Keratinocyte (primary cell): ENCODE data around the gene CHD2. TPM values are rescaled to one million over a fixed set of nuclear protein-coding genes. Genes with fewer than 3 reads are reported as not detected.

ENCODE experiments used
- DNase-seq: peaks from one replicate; pipeline ENCODE4 v3.0.0-alpha.2; 2011; ENCODE audit warnings: low read depth, missing footprints, low spot score
- FAIRE-seq: peaks from 2 replicates; lab custom pipeline; 2011; peaks lifted over from hg19 to GRCh38; lab: Jason Lieb, UNC
- H2AFZ ChIP-seq: 2 replicates; pipeline ENCODE4 v1.6.0; 2012; ENCODE audit warnings: low read length, control low read depth, inconsistent platforms; ENCODE audit not compliant: control insufficient read depth
- H3K27ac ChIP-seq: 2 replicates; pipeline ENCODE4 v1.5.1; 2011; ENCODE audit warnings: low read length; ENCODE audit not compliant: control insufficient read depth, insufficient read depth
- H3K27me3 ChIP-seq: 3 replicates; pipeline ENCODE4 v1.6.0; 2011; ENCODE audit warnings: low read length; ENCODE audit not compliant: control insufficient read depth, insufficient read depth; ENCODE audit errors: extremely low read depth
- H3K36me3 ChIP-seq, 2 experiments: 2 replicates in 1 of 2; 3 replicates in 1 of 2; pipeline ENCODE4 v1.5.1; 2011; ENCODE audit warnings: low read length in 2 of 2, mild to moderate bottlenecking in 1 of 2; ENCODE audit not compliant: control insufficient read depth in 2 of 2, insufficient read depth in 2 of 2; ENCODE audit errors: extremely low read depth in 1 of 2
- H3K4me1 ChIP-seq: 3 replicates; pipeline ENCODE4 v1.5.1; 2011; ENCODE audit warnings: low read length; ENCODE audit not compliant: control insufficient read depth, insufficient read depth; ENCODE audit errors: extremely low read depth
- H3K4me2 ChIP-seq: 3 replicates; pipeline ENCODE4 v1.6.0; 2011; ENCODE audit warnings: low read depth, low read length; ENCODE audit not compliant: control insufficient read depth, insufficient read depth; ENCODE audit errors: extremely low read depth
- H3K4me3 ChIP-seq, 3 experiments: fragments of 200-600 bp in 1 of 3; sonication (generic) in 1 of 3; 2 replicates in 2 of 3; 3 replicates in 1 of 3; pipeline ENCODE4 v1.5.1; 2011 to 2016; ENCODE audit warnings: low read length in 3 of 3, mild to moderate bottlenecking in 3 of 3, control low read depth in 2 of 3, inconsistent platforms in 1 of 3, low read depth in 1 of 3, mixed read lengths in 1 of 3, mixed run types in 1 of 3, moderate library complexity in 1 of 3; ENCODE audit not compliant: control insufficient read depth in 2 of 3, insufficient read depth in 2 of 3; ENCODE audit errors: extremely low read depth in 1 of 3
- H3K79me2 ChIP-seq: 2 replicates; pipeline ENCODE4 v1.6.0; 2012; ENCODE audit warnings: low read length; ENCODE audit not compliant: control insufficient read depth, insufficient read depth
- H3K9ac ChIP-seq: 3 replicates; pipeline ENCODE4 v1.6.0; 2011; ENCODE audit warnings: low read length; ENCODE audit not compliant: control insufficient read depth, insufficient read depth; ENCODE audit errors: extremely low read depth
- H3K9me1 ChIP-seq: 3 replicates; pipeline ENCODE4 v1.6.0; 2011; ENCODE audit warnings: low read length; ENCODE audit not compliant: control insufficient read depth, insufficient read depth; ENCODE audit errors: extremely low read depth
- H3K9me3 ChIP-seq: 2 replicates; pipeline ENCODE4 v1.5.1; 2012; ENCODE audit warnings: low read depth, low read length; ENCODE audit not compliant: control insufficient read depth
- H4K20me1 ChIP-seq: 3 replicates; pipeline ENCODE4 v1.6.0; 2011; ENCODE audit warnings: low read length; ENCODE audit not compliant: control insufficient read depth, insufficient read depth; ENCODE audit errors: extremely low read depth
- CTCF ChIP-seq, 3 experiments: IDR thresholded peaks in 1 of 3; conservative IDR thresholded peaks in 1 of 3; optimal IDR thresholded peaks in 1 of 3; 2 replicates in 2 of 3; 3 replicates in 1 of 3; pipeline versions ENCODE3 to v1.5.1; 2011; ENCODE audit warnings: low read length in 3 of 3, mild to moderate bottlenecking in 3 of 3, moderate library complexity in 2 of 3, control low read depth in 1 of 3, inconsistent platforms in 1 of 3; ENCODE audit not compliant: insufficient read depth in 2 of 3; ENCODE audit errors: extremely low read depth in 1 of 3
- EZH2 ChIP-seq: IDR thresholded peaks from one replicate; pipeline ENCODE4 v1.6.1; 2012; ENCODE audit warnings: inconsistent platforms, mild to moderate bottlenecking, low read length, moderate library complexity
- dilution Hi-C: fragments of 300-500 bp; cut with MboI; formaldehyde crosslinking; loops from one replicate; pipeline ENCODE4 v1.7.0; 2020; ENCODE audit warnings: low sequenced_read_pairs; ENCODE audit not compliant: extremely low pct_ligation_motif_present
- polyA plus RNA-seq, 5 experiments: library from polyadenylated mRNA; depleted of rRNA in 3 of 5; stranded (reverse) in 3 of 5; stranded (forward) in 1 of 5; unstranded in 1 of 5; fragments of >200 nt; gene quantifications; 1 replicate in 1 of 5; 2 replicates in 3 of 5; 3 replicates in 1 of 5; pipeline versions ENCODE4 v1.2.1 to v1.2.3, GENCODE V29; 2011 to 2012; ENCODE audit warnings: missing spikeins in 2 of 5, low read depth in 1 of 5, low replicate concordance in 1 of 5

Gene CHD2
- polyA plus RNA-seq, 1 donor (not counting 4 experiments of a cell fraction or from before 2014, with no cell fraction given): 62.0 TPM

GRCh38 chr15:93065641-93066045 lies 165.5 kb downstream of the CHD2 start:
- H3K4me1 ChIP-seq: peaks cover 20% of the 10 kb centered on the region
- no peaks in the 10 kb centered on the region for H3K9me1 ChIP-seq
- dilution Hi-C loops: no loop called here
- TF ChIP-seq CTCF (optimal IDR thresholded peaks at IDR 0.05 in 1 of 3, IDR thresholded peaks at IDR 0.05 in 1 of 3, conservative IDR thresholded peaks at IDR 0.05 in 1 of 3; ENCODE audit: extremely low read depth in 1 of 3, insufficient read depth in 2 of 3, low read length in 3 of 3): no peak
- TF ChIP-seq EZH2: no peak
- H4K20me1 ChIP-seq: no peaks in the 10 kb centered on the region
- DNase-seq (no peak), FAIRE-seq (no peak)
- H3K27ac ChIP-seq: no peak overlapping the region
- H3K4me3 ChIP-seq: no peak overlapping the region
- no peak overlapping the region for H2AFZ ChIP-seq
- H3K4me2 ChIP-seq: no peak overlapping the region
- H3K79me2 ChIP-seq: no peaks in the 10 kb centered on the region
- H3K36me3 ChIP-seq: no peaks in the 10 kb centered on the region
- H3K9ac ChIP-seq: no peak overlapping the region
- no peaks in the 10 kb centered on the region for H3K9me3 ChIP-seq
- H3K27me3 ChIP-seq: peaks cover 8% of the 10 kb centered on the region

DNA sequence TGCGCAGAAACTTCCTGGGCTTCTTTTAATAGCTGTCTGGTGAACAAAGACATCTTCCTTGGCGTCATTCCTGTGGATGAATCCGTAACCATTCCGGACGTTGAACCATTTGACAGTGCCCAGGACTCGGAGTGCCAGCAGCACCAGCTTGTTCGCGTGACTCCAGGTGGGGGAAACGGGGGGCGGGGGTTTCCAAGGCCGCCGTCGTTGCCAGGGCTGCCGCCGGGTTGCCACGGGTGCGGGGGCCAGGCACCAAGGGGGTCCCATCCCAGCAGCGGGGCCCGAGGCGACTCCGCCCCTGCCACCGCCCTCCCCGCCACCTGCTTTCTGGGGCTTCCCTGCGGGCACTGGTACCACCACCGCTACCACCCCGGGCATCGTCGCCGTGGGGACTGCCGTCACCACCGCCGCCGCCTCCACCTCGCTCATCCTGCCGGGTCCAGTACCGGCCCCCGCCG lies 166.1 kb downstream of the CHD2 start:
- Histone ChIP-seq H3K9me3 (no peaks in the 10 kb centered on the region), H3K9ac (no peak overlapping the region), H2AFZ (no peak overlapping the region), H3K4me2 (no peak overlapping the region), H3K9me1 (no peaks in the 10 kb centered on the region), H3K79me2 (no peaks in the 10 kb centered on the region), H3K27ac (no peak overlapping the region), H3K4me3 (no peak overlapping the region), H4K20me1 (no peaks in the 10 kb centered on the region), H3K36me3 (no peaks in the 10 kb centered on the region), H3K4me1 (peaks cover 20% of the 10 kb centered on the region), H3K27me3 (peaks cover 11% of the 10 kb centered on the region)
- dilution Hi-C loops: no loop called here
- FAIRE-seq: no peak
- DNase-seq: no peak
- TF ChIP-seq EZH2 (no peak), CTCF (optimal IDR thresholded peaks at IDR 0.05 in 1 of 3, IDR thresholded peaks at IDR 0.05 in 1 of 3, conservative IDR thresholded peaks at IDR 0.05 in 1 of 3; ENCODE audit: extremely low read depth in 1 of 3, insufficient read depth in 2 of 3, low read length in 3 of 3) (no peak)
